ENCODE data around the gene C1QTNF1. TPM values are rescaled to one million over a fixed set of nuclear protein-coding genes. Genes with fewer than 3 reads are reported as not detected.

Gene C1QTNF1
- total RNA-seq, 1 donor from 2014 or later, result 6.8 TPM

DNA sequence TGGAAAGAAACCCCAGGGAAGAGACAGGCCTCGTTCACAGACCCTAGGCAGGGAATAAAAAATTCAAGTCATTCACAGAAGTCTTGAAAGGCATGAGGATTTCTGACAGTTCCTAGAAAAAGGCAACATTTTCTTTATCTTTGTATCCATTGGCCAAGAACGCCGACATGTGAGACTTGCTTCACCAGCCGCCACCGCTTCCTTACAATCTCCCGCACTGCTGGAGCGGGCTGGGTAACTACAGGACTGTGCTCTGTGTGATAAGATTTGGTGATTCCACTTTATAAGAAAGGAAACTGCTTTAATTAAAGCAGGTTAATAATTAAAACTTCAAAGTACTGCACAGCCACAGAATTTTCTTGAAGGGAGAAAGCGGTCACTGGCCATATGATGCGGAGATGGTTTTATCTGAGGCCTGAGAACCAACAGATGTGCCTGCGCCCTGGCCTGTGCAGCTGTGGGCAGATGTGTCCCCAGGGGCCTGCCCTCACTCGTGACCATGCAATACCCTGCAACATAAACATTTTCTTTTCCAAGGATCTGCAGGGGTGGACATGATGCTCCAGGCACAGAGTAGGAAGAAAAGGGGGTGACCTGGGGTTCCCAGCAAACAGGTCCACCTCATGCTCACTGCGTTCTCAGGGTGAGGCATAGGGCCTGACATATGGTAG lies 31.3 kb upstream of the C1QTNF1 start:
- peaks cover 33 to 50% (median 44%) of the 10 kb centered on the region in 3 donors for H3K36me3 ChIP-seq (ENCODE audit: control insufficient read depth in 3 of 3, insufficient read depth in 3 of 3, low read length in 3 of 3)

DNA sequence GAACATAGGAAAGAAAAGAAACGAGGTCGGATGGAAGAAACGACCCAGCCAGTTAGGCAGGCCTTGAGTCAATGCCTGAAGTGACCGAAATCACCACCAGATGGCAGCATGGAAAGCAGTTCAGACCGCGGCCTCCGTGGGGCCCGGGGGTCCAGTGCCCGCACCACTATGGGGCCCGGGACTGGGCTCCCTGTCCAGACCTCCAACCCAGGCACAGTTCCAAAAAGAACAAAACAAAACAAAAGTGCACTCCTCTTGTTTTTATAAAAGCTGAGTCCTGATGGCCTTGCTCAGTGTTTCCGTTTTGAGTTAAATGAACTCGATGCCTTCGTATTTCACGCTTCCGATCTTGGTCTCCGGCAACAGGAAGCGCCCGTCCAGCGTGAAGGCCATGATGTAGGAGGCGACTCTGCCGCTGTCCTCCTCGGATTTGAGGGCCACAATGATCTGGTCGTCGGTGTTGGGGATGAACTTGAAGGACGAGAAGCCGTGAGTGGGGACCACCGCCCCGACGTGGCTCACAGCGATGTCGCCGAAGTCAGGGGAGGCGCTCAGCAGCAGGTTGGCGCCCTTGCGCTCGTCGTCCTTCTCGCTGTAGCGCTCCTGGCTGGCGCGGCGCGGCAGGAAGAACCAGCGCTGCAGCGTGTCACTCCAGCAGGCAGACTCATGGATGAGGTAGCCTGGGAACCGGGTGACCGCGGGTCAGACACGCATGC lies 30.6 kb upstream of the C1QTNF1 start:
- no peaks in the 10 kb centered on the region for H3K27me3 ChIP-seq (ENCODE audit: control insufficient read depth in 3 of 3, insufficient read depth in 3 of 3, low read length in 3 of 3)
- H3K27ac ChIP-seq (ENCODE audit: low read depth, low read length), result no peak overlapping the region
- H3K36me3 ChIP-seq (ENCODE audit: control insufficient read depth in 3 of 3, insufficient read depth in 3 of 3, low read length in 3 of 3), result peaks cover 35 to 50% (median 46%) of the 10 kb centered on the region in 3 donors
- H3K4me1 ChIP-seq (ENCODE audit: control insufficient read depth in 3 of 3, insufficient read depth in 3 of 3, low read length in 3 of 3), result peaks cover 15 to 20% (median 18%) of the 10 kb centered on the region in 3 donors
- no peak overlapping the region for H3K9ac ChIP-seq (ENCODE audit: low read depth in 1 of 3, low read length in 3 of 3)
- no peaks in the 10 kb centered on the region for H3K9me3 ChIP-seq (ENCODE audit: control insufficient read depth in 3 of 3, low read length in 3 of 3)
- no peak overlapping the region for H3K4me3 ChIP-seq (ENCODE audit: low read length in 3 of 3)

More for the DNA sequence above, 31.3 kb upstream of the C1QTNF1 start:
- peaks cover 13 to 19% (median 18%) of the 10 kb centered on the region in 3 donors for H3K4me1 ChIP-seq (ENCODE audit: control insufficient read depth in 3 of 3, insufficient read depth in 3 of 3, low read length in 3 of 3)
- no peak overlapping the region for H3K27ac ChIP-seq (ENCODE audit: low read depth, low read length)
- no peak overlapping the region for H3K4me3 ChIP-seq (ENCODE audit: low read length in 3 of 3)
- H3K9me3 ChIP-seq (ENCODE audit: control insufficient read depth in 3 of 3, low read length in 3 of 3), result no peaks in the 10 kb centered on the region
- no peak overlapping the region for H3K9ac ChIP-seq (ENCODE audit: low read depth in 1 of 3, low read length in 3 of 3)
- H3K27me3 ChIP-seq (ENCODE audit: control insufficient read depth in 3 of 3, insufficient read depth in 3 of 3, low read length in 3 of 3), result no peaks in the 10 kb centered on the region

DNA sequence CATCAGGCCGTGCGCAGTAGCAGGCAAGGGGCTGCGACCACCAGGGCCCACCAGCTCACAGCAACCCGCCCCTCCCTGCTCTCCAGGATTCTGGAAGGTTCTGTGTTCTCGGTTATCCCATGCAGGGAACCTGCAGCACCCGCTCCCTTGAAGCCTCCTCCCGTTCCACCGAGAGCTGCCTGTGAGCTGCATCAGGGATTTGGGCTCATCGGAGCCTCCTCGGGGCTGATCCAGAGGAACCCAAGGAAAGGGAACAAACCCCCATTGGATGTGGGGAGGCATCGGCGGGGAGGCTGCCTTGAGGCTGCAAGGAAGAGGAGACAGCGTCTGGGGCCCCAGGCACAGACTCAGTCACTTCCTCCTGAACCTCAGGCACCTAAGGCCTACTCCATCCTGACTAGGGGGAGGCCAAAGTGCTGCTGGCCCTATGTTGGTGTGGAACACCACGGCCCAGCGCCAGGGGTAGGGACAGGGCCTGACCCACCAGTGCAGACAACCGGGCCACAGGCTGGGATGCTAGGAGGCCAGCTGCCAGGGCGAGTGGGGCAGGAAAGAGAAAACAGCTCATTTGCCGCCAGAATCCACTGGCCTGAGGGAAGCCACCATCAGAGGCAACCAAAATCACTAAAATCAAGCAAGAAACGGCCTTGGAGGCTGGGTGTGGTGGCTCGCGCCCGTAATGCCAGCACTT lies 29.8 kb upstream of the C1QTNF1 start:
- peaks cover 22 to 27% (median 25%) of the 10 kb centered on the region in 3 donors for H3K4me1 ChIP-seq (ENCODE audit: control insufficient read depth in 3 of 3, insufficient read depth in 3 of 3, low read length in 3 of 3)
- no peaks in the 10 kb centered on the region for H3K27me3 ChIP-seq (ENCODE audit: control insufficient read depth in 3 of 3, insufficient read depth in 3 of 3, low read length in 3 of 3)
- H3K9me3 ChIP-seq (ENCODE audit: control insufficient read depth in 3 of 3, low read length in 3 of 3), result no peaks in the 10 kb centered on the region
- H3K36me3 ChIP-seq (ENCODE audit: control insufficient read depth in 3 of 3, insufficient read depth in 3 of 3, low read length in 3 of 3), result peaks cover 35 to 50% (median 46%) of the 10 kb centered on the region in 3 donors
- H3K4me3 ChIP-seq (ENCODE audit: low read length in 3 of 3), result no peak overlapping the region
- H3K9ac ChIP-seq (ENCODE audit: low read depth in 1 of 3, low read length in 3 of 3), result no peak overlapping the region
- H3K27ac ChIP-seq (ENCODE audit: low read depth, low read length), result no peak overlapping the region

DNA sequence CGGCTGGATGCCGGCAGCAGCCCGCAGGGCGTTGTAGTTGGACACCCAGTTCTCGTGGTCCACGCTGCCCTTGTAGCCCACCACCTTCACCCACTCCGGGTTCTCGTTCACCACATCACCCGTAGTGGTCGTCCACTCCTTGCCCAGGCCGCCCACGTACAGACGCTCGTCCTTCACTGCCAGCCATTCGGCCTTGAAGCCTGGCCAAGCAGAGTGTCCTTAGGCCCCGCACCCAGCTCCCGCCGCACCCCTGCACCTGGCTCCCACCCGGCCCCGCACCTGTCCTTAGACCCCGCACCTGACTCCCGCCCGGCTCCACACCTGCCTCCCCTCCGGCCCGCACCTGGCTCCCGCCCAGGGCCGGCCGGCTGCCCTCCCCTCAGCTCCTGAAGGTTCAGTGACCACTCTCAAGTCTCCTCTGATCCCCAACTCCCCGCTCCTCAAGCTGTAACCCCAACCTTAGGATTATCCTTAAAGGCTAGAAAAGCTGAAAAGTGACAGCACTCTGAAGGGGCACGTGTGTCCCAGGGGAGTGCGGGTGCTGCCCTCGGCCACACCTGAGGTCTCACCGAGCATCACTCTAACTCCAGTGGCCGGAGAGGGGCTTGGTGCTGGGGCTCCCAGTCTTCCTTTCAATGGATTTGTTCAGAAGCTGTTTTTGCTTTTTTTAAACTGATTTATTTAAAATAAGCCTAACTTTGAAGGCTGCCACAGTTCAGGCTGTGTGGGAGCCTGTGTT lies 28.8 kb upstream of the C1QTNF1 start:
- Histone ChIP-seq H3K4me3 (ENCODE audit: low read length in 3 of 3) (no peak overlapping the region), H3K4me1 (ENCODE audit: control insufficient read depth in 3 of 3, insufficient read depth in 3 of 3, low read length in 3 of 3) (peaks cover 22 to 28% (median 25%) of the 10 kb centered on the region in 3 donors), H3K36me3 (ENCODE audit: control insufficient read depth in 3 of 3, insufficient read depth in 3 of 3, low read length in 3 of 3) (peaks cover 35 to 50% (median 46%) of the 10 kb centered on the region in 3 donors), H3K9ac (ENCODE audit: low read depth in 1 of 3, low read length in 3 of 3) (no peak overlapping the region), H3K9me3 (ENCODE audit: control insufficient read depth in 3 of 3, low read length in 3 of 3) (no peaks in the 10 kb centered on the region), H3K27ac (ENCODE audit: low read depth, low read length) (no peak overlapping the region), H3K27me3 (ENCODE audit: control insufficient read depth in 3 of 3, insufficient read depth in 3 of 3, low read length in 3 of 3) (no peaks in the 10 kb centered on the region)

DNA sequence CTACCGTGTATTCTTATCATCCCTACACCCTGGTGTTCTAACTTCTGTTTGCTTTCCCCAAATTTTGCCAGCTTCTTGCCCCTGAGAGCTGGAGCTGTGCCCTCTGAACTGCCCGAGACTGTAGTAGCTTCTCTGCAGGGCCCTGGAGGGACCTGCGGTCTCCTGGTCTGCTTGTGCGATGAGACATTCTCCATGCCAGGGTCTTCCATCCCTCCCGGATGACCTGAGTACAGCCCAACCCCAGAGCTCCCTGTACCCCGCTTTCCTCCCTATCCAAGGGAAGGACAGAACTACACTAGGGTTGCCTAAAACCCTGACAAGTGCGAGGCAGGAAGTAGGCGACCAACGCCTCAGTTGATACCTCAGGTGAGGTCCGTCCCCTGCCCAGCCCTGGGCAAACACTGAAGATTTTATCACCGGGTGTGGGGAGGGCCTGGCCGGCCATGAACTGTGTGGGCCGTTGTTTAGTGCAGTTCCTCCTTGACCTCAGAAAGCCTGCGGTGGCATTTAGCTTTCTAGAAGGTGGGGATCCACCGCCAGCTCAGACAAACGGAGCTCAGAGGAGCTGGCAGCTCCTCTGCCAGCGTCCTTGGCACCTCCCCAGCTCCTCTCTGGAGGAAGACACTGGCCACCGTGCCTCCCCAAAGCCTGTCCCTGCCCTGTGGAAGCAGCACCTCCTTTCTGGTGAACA lies 28.1 kb upstream of the C1QTNF1 start:
- H3K9ac ChIP-seq (ENCODE audit: low read depth in 1 of 3, low read length in 3 of 3), result peak overlapping the region in 2 of 3 donors; percentile 29 to 60
- peaks cover 35 to 43% (median 40%) of the 10 kb centered on the region in 3 donors for H3K36me3 ChIP-seq (ENCODE audit: control insufficient read depth in 3 of 3, insufficient read depth in 3 of 3, low read length in 3 of 3)
- H3K27ac ChIP-seq (ENCODE audit: low read depth, low read length), result no peak overlapping the region

DNA sequence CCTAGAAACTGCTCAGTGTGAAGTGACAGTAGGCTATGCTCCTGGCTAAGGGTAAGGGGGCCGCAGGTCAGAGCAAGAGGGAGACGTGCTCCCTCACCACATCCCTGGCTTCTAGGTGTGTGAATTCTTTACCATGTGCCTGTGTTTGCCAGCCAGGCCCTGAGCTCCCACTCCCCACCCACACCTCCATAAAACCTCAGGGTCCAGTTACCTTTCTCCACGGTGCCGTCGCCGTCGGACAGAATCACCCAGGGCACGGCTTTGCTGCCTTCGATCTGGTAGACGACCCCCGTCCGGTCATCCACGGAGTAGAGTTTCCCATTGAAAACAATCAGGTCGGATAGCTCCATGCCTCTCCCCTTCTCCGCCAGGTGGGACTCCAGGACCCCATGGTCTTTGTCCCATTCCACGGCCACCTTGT lies 27.2 kb upstream of the C1QTNF1 start:
- H3K9ac ChIP-seq (ENCODE audit: low read depth in 1 of 3, low read length in 3 of 3), result no peak overlapping the region
- peaks cover 29 to 35% (median 34%) of the 10 kb centered on the region in 3 donors for H3K36me3 ChIP-seq (ENCODE audit: control insufficient read depth in 3 of 3, insufficient read depth in 3 of 3, low read length in 3 of 3)
- H3K4me3 ChIP-seq (ENCODE audit: low read length in 3 of 3), result no peak overlapping the region
- H3K9me3 ChIP-seq (ENCODE audit: control insufficient read depth in 3 of 3, low read length in 3 of 3), result no peaks in the 10 kb centered on the region
- H3K4me1 ChIP-seq (ENCODE audit: control insufficient read depth in 3 of 3, insufficient read depth in 3 of 3, low read length in 3 of 3), result peaks cover 22 to 28% (median 25%) of the 10 kb centered on the region in 3 donors
- H3K27me3 ChIP-seq (ENCODE audit: control insufficient read depth in 3 of 3, insufficient read depth in 3 of 3, low read length in 3 of 3), result no peaks in the 10 kb centered on the region
- no peak overlapping the region for H3K27ac ChIP-seq (ENCODE audit: low read depth, low read length)

More for the DNA sequence above, 28.1 kb upstream of the C1QTNF1 start:
- Histone ChIP-seq H3K9me3 (ENCODE audit: control insufficient read depth in 3 of 3, low read length in 3 of 3) (no peaks in the 10 kb centered on the region), H3K27me3 (ENCODE audit: control insufficient read depth in 3 of 3, insufficient read depth in 3 of 3, low read length in 3 of 3) (no peaks in the 10 kb centered on the region), H3K4me1 (ENCODE audit: control insufficient read depth in 3 of 3, insufficient read depth in 3 of 3, low read length in 3 of 3) (peaks cover 22 to 28% (median 25%) of the 10 kb centered on the region in 3 donors), H3K4me3 (ENCODE audit: low read length in 3 of 3) (no peak overlapping the region)

DNA sequence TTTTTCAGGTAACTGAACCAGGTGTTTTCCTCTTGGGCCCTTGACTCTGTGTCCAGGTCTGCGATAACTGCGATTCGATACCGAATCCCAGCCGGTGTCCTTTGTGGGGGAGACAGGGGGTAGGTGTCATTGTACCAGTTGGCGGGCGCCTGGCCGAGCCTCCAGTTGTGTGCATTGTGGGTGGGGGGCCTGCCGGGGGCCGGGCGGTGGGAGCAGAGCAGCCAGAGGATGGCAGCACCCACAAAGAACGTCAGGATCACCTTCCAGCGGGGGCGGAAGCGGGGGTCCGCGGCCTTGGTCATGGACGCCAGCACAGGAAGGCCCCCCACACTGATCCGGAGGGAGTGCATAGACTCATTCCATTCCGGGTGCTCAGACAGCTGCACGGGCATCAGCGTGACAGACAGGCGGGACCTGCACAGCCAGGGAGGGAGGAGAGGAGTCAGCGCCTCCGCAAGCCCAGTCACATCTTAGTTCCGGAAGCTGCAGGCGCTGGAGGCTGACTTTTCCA lies 26.7 kb upstream of the C1QTNF1 start:
- Histone ChIP-seq H3K4me1 (ENCODE audit: control insufficient read depth in 3 of 3, insufficient read depth in 3 of 3, low read length in 3 of 3) (peaks cover 22 to 28% (median 25%) of the 10 kb centered on the region in 3 donors), H3K9me3 (ENCODE audit: control insufficient read depth in 3 of 3, low read length in 3 of 3) (no peaks in the 10 kb centered on the region), H3K36me3 (ENCODE audit: control insufficient read depth in 3 of 3, insufficient read depth in 3 of 3, low read length in 3 of 3) (peaks cover 27 to 32% (median 31%) of the 10 kb centered on the region in 3 donors), H3K4me3 (ENCODE audit: low read length in 3 of 3) (no peak overlapping the region), H3K27me3 (ENCODE audit: control insufficient read depth in 3 of 3, insufficient read depth in 3 of 3, low read length in 3 of 3) (no peaks in the 10 kb centered on the region), H3K27ac (ENCODE audit: low read depth, low read length) (no peak overlapping the region), H3K9ac (ENCODE audit: low read depth in 1 of 3, low read length in 3 of 3) (no peak overlapping the region)

DNA sequence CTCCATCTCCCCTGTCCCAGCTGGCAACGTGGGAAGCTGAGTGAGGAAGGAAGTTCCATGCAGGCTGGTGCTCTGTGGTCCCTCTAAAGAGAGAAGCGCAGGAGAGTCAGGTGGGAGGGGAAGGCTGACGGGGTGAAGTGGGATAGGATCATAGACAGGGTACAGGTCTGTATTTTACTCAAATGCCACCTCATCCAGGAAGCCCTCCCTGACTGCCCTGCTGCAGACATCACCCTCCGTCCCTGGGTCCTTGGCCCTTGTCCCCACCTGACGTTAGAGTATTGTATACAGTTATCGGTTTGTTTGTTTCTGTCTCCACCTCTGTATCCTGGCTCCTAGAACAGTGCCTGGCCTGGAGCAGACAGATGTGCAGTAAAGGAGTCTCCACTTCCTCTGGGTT lies 26.1 kb upstream of the C1QTNF1 start:
- H3K9me3 ChIP-seq (ENCODE audit: control insufficient read depth in 3 of 3, low read length in 3 of 3), result no peaks in the 10 kb centered on the region
- peaks cover 27% of the 10 kb centered on the region in 3 donors for H3K36me3 ChIP-seq (ENCODE audit: control insufficient read depth in 3 of 3, insufficient read depth in 3 of 3, low read length in 3 of 3)
- H3K4me1 ChIP-seq (ENCODE audit: control insufficient read depth in 3 of 3, insufficient read depth in 3 of 3, low read length in 3 of 3), result peaks cover 25 to 28% (median 25%) of the 10 kb centered on the region in 3 donors
- no peak overlapping the region for H3K9ac ChIP-seq (ENCODE audit: low read depth in 1 of 3, low read length in 3 of 3)
- H3K4me3 ChIP-seq (ENCODE audit: low read length in 3 of 3), result no peak overlapping the region
- H3K27ac ChIP-seq (ENCODE audit: low read depth, low read length), result no peak overlapping the region
- no peaks in the 10 kb centered on the region for H3K27me3 ChIP-seq (ENCODE audit: control insufficient read depth in 3 of 3, insufficient read depth in 3 of 3, low read length in 3 of 3)
